GM19193 (cell line): ENCODE results near the gene HOXC4.

Source experiments
- POLR2A ChIP-seq: IDR thresholded peaks from 4 replicates; pipeline ENCODE4 v1.6.1; 2011; ENCODE audit not compliant: insufficient read depth, insufficient read length; ENCODE audit errors: extremely low read depth

The HOXC4 gene

GRCh38 chr12:54020591-54021405, 32.8 kb upstream of the HOXC4 start:
- TF ChIP-seq POLR2A = no peak

DNA sequence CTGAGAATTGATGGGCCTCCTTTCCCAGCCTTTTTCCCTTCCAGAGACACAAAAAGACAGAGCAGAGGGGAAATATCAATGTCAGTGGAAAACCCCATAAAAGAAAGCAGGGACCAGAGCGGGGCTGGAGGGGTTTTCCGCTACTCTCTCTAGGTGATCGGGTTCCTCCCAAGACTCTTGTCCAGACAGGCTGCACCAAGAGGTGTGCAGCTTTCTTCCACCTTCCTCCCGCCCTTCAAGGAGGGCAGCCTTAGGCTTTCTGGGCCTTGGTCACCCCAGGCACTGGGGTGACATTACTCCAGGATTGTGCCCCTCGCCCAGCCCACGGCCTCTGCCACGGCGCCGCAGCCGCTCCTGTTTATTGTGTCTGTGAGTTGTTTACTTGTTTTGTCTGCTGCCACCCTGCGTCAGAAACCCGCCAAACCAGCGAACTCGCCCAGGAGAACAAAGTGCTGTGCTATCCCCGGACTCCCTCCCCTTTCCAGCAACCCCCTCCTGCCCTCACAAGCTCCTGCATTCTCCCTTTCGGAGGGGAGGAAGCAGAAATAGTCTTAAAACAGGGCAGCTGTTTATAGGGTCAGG, 32.1 kb upstream of the HOXC4 start:
- no peak for TF ChIP-seq POLR2A

DNA sequence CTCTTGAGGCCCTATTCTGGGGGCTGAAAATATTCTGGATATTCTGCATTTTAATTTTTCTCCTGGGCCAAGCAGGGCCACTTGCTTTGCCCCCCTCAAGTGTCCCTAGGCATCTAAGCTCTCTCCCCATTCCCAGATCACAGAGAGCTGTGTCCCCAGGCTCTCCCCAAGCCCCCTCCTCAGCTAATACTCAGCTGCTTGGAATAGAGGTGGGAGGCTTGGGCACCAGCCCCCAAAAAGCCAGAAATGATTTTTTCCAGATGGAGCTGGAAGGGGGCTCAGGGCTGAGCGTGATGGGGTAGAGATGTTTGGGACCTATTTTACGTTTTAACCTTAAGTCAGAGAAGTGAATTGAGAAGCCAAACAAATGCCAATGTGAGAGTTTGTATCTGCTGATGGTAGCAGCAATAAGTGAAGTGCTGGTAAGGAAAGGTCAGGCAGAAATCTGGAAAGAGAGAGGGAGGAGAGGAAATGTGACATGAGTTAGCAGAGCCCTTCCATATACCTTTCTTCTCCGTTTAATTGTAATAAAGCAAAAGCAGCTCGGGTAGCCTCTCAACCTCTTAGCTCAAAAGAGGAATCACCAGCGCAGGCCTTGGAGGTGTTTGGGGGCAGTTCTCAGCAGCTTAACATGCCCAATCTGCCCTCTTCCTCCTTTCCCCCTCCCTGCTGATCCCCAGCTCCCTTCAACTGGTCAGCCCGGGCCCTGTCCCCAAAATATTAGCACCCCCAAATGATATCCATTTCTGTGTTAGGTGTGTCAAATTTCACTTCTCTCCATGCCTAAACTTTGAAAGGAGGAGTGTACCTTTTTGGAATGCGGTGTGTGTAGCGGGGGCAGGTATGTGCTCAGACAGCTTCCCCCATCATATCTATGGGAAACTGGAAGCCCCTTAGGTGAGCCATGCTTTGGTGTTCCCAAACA, 30.4 kb upstream of the HOXC4 start:
- TF ChIP-seq POLR2A = no peak

DNA sequence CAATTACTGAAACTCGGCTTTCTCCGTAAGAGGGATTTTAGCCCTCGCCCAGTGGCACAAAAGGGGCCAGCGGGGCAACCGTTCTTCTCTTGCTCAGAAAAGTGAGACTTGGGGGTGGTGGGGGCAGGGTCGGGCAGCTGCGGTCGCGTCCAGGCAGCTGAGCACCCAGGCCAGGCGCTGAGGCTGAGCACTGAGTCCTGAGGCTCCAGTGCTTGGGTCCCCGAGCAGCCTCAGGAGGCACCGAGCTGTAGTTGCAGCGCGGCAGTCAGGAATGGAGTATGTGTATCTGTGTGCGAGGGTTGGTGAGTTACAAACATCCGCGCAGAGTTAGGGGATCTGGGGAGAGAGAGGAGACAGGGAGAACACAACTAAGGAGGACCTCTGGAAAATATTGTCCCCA, 29.5 kb upstream of the HOXC4 start:
- no peak for TF ChIP-seq POLR2A

DNA sequence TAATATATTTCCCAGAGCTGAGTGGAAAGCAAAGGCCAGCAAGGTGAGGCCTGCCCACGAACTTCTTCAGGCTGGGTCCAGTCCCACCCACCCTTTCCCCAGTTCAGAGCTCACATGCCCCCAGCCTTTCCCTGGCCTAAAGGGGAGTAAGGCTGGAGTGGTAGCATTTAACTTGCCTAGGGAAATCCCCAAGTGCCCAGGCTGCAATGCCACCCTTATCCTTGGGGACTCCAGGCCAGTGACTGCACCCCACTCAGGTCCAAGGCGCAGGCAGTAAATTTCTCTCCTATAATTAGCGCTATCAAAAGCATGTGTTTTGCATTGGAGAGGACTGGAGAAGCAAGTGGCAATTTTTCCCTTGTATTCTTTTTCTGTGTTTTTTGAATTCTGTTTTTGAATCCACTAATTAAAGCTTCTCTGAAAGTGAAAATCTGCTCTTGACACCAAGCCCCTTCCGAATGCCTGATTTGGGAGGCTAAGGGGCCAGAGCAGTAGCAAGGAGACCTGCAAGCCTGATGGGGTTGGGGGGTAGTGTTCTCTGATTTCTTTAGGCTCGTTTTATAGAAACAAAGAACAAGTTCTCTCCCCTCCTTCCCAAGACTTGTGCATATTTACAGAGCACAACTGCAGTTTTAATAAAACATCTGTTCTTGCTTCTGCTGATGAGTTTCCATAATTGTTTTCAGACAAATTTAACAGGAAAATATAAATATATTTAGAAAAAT, 28.9 kb upstream of the HOXC4 start:
- no peak for TF ChIP-seq POLR2A

DNA sequence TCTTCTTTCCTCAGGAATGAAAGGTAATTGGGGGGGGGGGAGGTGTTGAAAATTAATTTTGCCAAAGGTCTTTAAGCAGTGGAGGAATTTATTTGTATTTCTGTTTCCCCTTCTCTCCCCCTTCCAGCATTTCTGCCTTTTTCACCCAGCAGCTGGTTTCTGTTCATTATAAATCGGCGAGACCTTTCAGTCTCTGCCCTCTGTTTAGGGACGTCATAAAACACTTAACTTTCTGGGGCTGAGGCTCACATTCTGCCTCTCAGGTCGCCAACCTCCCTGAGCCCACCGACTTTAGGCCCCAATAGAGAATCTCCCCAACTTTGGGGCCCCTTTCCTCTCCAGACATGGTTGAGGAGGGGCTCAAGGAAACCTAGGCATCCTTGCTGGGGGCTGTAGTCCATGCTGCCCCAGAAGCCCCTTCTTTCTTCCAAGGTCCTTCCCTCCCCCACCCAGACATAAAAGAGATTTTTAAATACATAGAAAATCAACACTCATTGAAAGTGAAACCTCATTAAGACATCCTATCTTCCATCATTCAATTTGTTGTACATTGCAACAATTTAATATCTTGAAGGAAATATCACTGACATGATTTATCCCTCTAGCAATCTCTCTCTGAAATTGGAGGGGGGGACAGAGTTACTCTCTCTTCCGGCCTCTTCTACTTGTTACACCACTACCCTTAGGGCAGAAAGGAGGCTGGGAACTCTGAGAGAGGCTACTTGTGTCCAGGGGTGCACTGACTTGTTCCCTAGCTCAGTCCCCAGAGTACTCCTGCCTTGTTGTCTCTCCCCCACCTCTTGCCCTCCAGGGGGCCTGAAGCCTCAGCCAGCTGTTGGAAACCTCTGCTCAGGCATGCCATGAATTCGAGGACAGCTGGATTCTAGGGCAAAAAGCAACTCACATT, 27.9 kb upstream of the HOXC4 start:
- TF ChIP-seq POLR2A = no peak

- no peak for TF ChIP-seq POLR2A
These were observed 26.8 kb upstream of the HOXC4 start for GRCh38 chr12:54026640-54027441.

DNA sequence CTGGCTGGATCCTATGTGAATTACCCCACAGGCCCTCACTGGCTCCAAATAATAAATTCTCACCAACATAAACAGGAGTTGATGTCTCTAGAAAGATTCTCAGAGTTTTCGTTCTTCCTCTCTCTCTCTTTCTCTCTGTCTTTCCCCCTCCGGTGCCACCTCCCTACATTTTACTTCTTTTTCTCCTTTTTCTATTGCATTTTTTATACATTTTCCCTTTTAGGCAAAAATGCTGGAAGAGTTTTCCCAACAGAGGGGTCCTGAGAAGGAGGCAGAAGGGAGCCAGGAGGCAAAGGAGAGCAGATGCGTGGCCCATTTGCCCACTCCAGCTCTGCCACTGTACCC, 26.2 kb upstream of the HOXC4 start:
- TF ChIP-seq POLR2A = no peak

- no peak for TF ChIP-seq POLR2A
These were observed 25.1 kb upstream of the HOXC4 start, which contains the start of gene HOXC6 for GRCh38 chr12:54028314-54029201. TSS of gene HOXC6 (plus strand) at chr12:54028440. CDS start at chr12:54028522, 82 bp downstream.

GRCh38 chr12:54029529-54030441, 23.9 kb upstream of the HOXC4 start:
- TF ChIP-seq POLR2A = no peak

- no peak for TF ChIP-seq POLR2A
These were observed 23.2 kb upstream of the HOXC4 start for GRCh38 chr12:54030442-54030801.
